ENCODE data around the gene LRIT2.

DNA sequence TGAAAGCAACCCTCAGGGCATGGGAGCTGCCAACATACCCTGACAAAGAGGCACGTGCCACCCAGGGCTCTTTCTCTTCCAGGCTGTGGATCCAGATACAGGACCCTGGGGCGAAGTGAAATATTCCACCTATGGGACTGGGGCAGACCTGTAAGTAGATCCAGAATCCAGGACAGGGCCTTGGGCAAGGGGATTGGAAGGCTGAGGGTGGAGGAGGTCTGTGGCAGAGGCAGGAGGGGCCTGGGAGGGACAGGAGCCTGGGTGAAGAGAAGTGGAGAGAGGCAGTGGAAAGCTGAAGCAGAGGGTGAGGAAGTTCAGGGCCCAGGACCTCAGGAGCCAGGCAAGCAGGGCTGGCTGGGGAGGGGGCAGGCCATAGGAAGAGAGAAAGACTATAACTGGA, 13.8 kb downstream of the LRIT2 start:
- TF ChIP-seq EZH2phosphoT487 (IDR thresholded peaks at IDR 0.05; ENCODE audit: low read depth), result no peak
- no peak for TF ChIP-seq CTCF (IDR thresholded peaks at IDR 0.05; ENCODE audit: low read depth, low read length)

Data from OCI-LY3 (cell line).